Central memory CD4-positive, alpha-beta T cell (primary cell): ENCODE results near the gene DCAF4.
"Not testable (repeated sequence)": the region's sequence is repeated elsewhere in the genome, so short reads cannot be mapped to it uniquely, and the experiment has no call there.

Source experiments
- DNase-seq: peaks from one replicate; pipeline ENCODE4 v3.0.0; 2022

DCAF4 gene

DNA sequence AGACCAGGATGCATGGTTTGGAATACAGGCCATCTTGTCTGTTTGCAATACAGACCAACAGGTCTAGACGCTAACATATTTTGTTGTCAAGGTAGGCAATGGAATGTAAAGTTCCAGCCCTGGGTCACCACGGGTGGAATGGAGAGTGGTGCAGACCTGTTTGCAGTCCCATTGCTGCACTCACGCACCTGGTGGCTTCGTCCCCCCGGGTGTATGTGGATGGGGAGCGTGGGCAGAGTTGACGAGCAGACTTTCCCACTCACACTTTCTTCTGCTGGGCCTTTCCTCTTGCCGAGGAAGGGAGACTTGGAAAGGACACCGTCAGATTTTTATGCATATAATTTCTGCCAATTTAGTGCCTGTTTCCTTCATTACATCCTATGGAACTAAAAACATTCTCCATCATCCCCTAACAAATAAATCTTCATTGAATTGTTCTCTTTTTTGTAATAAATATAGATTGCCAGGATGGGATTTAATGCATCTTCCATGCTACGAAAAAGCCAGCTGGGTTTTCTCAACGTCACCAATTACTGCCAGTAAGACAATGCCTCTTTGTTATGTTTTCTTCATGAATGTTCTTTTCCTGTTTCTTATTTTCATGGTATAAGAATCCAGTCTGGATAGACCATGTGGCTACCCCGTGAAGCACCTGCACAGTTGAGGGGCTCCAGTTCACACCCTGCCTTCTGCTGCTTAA lies 15.2 kb downstream of the DCAF4 start:
- no peak for DNase-seq

DNA sequence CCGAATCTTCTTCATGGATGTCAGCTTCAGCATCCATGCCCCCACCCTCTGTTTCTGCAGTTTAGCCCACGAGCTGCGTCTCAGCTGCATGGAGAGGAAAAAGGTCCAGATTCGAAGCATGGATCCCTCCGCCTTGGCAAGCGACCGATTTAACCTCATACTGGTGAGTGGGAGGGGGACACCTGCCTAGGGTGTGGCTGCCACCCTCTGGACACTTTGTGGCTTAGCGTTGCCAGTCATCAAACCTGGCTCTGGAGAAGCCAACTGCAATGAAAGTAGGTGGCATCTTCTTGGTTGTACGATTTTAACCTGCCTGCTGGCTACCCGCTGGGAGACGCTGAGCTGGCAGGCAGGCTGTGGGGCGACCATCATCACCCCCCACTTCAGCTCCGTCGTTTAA lies 16.7 kb downstream of the DCAF4 start:
- no peak for DNase-seq

DNA sequence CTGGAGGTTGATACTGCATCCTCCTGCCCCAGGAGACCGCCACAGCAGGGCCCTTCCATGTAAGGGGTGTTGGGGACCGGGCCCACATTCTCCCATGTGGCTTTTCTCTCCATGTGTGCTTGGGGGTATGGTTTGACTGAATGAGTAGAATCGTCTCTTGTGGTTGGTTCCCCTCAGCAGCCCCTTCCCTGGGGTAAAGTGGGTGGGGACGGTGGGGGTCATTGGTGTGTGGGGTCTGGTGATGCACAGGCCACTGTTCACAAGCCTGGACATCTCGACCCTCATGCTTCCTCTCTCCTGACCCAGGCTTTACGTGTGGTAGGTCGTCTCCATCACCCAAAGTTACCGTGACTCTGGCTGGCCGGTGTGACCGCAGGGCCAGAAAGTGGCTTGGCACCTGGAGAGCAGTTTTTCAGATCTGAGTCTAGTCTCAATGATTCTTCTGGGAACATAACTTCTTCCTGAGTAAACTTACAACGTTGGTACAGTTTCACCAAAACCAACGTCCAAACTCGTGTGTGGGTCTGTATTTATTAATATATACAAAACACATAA lies 17.7 kb downstream of the DCAF4 start:
- DNase-seq, result no peak

DNA sequence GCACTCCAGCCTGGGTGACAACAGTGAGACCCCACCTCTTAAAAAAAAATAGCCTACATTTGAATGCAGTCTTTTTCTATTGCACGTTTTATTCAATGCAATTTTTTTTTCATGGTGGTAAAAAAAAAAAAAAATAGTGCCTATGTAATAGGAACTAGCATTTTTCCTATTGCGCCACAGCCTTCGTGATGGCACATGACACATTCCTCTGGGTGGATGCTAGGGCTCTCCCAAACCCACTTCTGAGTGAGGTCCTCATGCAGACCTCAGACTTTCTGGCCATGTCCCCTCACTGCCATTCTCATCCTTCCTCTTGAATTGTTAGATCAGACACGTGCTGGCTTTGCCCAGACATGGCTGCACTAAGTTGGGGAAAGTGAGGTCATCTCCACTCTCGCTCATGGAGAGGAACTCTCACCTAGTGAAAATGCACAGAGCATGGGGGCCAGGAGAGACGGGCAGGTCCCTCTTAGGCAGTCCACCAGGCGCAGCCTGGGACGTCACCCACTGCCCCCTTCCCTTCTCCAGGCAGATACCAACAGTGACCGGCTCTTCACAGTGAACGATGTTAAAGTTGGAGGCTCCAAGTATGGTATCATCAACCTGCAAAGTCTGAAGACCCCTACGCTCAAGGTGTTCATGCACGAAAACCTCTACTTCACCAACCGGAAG lies 19.2 kb downstream of the DCAF4 start:
- DNase-seq, result no peak

DNA sequence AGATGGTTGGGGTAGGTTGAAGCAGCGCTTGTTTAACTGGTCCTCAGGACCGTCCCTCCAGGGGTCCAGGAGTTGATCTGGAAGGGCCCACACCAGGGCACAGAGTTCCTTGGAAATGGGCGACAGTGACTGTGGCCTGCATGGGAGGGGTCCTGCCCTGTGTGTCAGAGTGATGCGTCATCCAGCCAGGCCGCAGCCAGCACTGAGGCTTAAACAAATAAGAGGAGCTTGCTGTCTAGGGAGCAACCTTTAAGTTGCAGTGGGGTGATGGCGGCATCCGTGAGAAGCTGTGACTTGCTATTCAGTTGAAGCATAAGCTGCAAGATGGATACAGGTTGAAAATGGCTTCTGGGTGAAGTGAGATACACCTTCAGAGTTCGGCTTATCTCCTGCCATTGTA lies 20.2 kb downstream of the DCAF4 start:
- DNase-seq, result no peak

DNA sequence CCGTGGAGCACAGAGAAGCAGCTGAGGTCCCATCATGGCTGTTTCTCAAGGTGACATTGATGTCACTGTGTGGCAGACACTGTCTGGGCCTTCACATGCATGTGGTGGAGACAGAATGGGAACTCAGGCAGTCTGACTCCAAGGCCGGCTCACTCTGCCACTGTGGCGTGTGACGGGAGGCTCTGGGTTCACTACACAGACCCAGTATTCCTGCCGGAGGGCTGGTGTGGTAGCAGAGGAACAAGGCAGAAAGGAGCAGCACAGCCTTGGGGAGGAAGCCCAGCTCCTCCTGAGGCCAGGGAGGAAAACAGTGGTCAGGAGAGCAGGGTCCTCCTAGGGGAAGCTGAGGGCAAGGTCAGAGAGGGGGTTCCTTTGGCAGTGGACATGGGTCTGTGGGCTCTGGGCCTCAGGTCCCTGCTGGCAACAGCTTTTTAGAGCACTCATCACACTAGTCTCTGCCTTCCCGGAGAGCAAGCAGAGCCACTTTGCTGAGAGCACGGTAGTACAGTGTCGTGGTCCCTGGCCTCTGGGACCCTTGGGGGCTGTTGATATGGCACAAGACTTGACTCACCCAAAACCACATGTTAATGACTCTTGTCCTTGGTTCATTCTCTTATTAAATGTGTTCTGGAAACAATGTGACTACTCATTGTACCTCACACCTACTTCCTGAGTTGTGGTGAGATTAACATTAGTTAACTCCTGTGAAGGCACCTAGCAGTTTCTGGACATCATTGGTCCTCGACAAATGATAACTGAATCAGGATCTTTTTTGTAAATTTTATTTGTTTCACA lies 21.3 kb downstream of the DCAF4 start:
- DNase-seq, result no peak

DNA sequence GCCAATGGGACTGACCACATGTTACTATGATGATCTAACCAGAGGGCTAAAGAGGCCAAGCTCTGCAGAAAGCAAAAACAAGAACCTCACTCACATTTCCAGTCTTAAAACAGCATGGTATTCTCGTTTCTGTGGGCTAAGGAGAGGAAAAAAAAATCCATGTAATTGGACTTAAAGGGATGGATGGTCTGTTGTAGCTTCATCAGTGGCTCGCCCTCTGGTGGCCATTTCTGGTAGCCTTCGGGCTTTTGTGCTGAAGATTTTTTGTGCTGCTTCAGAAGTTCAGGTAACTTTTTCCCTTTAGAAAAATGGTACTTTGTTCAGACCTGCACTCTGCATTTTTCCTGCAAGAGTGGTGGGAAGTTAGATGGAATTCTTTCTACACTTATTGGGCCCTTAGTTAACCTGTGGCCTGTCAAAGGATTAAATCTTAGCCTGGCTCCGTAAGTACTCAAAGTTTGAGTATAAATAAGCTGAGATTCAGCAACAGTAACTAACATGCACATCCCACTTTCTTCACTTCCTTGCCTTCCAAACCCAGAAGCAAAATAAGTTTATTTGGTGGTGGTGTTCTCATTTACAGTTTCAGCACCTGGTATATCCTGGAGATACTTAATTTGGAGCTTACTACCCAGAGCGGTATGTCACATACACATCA lies 22.3 kb downstream of the DCAF4 start:
- peak; percentile 30 for DNase-seq

DNA sequence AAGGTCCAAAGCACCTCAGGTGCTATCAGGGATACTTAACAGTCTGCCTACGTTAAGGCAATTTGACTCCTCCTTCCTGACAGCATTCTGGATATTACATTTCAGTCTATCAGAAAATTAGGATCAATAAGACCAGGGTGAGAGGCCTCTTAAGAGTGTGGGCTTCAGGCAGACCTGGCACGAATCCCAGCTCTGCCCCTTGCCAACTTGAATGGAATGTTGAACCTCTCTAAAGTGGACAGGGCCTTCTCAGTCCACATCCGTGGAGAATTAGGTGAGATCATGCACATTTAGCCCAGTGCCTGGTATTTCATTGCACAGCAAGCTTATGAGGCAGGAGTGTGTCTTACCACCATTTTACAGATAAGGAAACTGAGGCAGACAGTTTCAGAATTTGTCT lies 25.9 kb downstream of the DCAF4 start:
- no peak for DNase-seq

DNA sequence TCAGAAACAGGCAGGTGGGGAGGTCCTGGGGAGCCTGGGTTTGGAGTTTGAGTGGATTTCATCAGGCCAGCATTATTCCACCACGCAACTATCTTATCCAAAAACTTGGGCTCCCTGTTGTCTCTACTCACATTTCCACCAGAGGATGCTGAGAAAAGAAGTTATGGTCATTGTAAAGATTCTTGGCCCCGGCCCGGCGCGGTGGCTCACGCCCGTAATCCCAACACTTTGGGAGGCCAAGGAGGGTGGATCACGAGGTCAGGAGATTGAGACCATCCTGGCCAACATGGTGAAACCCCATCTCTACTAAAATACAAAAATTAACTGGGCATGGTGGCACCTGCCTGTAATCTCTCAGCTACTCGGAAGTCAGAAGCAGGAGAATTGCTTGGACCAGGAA lies 30.5 kb downstream of the DCAF4 start:
- DNase-seq, result not testable (repeated sequence)

DNA sequence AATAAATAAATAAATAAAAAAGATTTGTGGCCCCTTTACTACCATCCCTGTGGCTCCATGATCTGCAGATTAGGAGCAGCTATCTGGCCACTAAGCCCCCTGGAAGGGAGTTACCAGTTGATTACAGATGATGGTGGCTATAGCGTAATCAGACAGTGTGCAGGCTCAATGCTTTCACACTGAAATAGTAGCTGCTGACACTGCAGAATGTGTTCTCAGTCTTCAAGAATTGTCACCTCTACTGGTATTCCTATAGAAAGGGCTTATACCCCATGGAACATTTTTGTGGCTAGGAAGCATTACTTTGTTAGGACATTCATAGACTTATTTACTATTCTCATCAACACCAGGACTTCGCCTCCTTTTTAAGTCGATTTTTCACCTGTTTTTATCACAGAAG lies 30.9 kb downstream of the DCAF4 start:
- DNase-seq, result no peak

DNA sequence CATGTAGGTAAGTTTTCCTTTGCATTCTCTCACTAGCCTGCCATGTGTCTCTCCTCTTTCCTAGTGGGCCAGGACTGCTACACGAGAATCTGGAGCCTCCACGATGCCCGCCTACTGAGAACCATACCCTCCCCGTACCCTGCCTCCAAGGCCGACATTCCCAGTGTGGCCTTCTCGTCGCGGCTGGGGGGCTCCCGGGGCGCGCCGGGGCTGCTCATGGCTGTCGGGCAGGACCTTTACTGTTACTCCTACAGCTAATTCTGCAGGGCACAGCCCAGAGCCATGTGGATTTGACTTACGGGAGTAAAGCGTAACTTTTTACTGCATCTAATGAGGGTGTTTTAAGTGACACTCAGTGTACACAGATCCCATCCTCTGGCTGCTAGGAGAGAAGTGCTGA lies 32.3 kb downstream of the DCAF4 start:
- DNase-seq, result no peak

DNA sequence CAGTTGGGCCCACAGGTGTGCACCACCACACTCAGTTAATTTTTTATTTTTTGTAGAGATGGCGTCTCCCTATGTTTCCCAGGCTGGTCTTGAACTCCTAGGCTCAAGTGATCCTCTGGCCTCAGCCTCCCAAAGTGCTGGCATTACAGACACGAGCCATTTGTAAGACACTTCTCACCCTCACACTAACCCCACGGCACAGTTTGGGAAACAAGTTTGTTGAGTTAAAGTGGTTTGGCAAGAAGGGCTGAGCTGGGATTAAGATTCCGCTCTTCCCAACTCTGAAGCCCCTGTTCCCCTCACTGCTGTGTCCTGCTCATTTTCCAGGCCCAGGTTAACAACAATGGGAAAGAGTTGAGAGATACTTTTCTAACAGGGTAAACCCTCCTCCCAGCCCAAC lies 34.8 kb downstream of the DCAF4 start:
- not testable (repeated sequence) for DNase-seq

DNA sequence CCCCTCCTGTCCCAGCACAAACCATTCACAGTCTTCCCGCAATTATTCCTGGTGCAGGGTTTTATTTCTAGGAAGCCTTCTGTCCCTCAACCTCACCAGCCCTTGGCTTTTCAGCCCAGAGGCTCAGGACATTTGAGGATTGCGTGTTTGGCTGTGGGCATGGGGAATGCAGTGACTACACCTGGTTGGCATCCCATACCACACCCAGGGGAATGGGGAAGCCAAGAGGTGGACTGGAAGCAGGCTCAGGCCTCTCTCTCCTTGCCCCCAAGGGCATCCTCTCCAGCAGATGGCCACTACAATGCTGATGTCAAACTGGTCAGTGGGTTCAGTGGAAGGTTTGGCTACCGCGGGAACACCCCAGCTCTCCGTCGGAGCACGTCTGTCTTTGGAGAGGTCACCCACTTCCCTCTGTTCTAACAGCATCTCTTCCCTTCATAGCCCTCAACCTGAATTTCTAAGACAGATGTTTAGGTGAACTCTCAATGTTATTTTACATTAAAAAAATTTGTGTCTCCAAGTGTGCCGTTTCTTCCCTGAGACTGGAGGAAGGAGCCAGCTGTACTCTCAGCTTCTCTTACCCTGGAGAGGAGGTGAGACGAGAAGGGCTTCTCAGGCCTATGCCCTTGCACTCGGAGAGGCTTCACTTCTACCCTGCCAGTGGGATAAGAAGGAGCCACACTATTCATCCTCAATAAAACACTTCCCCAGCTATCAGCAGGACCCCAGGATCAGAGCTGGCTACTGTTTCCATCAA lies 35.5 kb downstream of the DCAF4 start:
- DNase-seq, result no peak

DNA sequence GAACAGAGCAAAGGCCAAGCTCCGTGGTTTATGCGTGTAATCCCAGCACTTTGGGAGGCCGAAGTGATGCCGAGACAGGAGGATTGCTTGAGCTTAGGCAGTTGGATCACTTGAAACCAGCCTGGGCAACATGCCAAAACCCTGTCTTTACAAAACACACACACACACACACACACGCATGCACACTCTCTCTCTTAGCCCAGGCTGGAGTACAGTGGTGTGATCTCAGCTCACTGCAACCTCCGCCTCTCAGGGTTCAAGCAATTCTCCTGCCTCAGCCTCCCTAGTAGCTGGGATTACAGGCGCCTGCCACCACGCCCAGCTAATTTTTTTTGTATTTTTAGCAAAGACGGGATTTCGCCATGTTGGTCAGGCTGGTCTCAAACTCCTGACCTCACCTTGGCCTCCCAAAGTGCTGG lies 36.1 kb downstream of the DCAF4 start:
- not testable (repeated sequence) for DNase-seq

DNA sequence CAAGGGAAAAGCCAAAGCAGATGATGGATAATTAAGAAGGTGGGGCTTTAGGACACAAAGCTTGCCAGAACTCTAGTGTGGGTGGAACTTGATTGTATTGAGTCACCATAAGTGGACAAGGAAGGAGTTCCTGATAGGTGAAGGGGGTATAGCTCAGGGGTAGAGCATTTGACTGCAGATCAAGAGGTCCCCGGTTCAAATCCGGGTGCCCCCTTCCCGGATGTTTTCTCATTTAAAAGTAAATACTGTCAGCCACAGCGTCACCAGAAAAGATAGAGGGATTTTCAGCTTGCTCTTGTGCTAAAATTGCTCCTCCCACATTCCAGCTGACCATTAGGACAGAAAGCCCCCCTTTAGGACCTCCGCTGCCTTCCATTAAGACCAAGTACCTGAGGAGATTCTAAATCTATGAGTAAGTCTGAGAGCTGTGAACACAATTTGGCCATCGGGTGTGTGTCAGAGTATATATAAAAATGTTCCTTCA lies 36.6 kb downstream of the DCAF4 start:
- DNase-seq, result no peak

DNA sequence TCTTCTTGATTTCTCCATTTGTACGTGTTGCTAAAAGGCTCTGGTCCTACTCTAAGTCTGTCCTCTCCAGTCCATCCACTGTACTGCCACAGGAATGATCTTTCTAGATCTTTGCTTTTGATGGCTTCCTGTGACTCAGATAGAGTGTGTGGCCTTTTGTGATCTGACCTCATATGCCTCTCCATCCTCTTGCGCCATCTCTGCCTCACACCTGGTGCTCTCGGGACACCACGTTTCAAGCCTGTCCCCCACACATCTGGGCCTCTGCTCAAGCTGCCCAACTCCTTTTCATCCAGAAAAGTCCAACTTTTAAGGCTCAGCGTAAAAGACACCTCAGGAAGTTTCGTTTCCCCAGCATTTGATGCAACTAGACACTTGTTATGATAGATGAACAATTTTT lies 39.0 kb downstream of the DCAF4 start:
- DNase-seq, result no peak

DNA sequence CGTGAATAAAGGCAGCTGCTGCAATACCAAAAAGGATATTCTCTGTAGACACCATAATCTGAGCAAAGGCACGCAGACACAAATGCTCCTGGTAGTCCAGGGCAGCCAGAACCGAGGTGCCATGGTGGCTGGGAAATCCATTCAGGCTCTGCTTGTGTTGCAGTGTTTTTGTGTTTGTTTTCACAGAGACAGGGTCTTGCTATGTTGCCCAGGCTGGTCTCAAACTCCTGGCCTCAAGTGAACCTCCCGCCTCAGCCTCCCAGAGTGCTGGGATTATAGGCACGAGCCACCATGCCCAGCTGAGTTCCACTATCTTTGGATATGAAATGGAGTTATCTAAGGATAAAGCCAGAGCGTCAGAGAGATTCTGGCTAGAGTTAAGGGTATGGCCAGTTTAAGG lies 39.8 kb downstream of the DCAF4 start:
- no peak for DNase-seq

DNA sequence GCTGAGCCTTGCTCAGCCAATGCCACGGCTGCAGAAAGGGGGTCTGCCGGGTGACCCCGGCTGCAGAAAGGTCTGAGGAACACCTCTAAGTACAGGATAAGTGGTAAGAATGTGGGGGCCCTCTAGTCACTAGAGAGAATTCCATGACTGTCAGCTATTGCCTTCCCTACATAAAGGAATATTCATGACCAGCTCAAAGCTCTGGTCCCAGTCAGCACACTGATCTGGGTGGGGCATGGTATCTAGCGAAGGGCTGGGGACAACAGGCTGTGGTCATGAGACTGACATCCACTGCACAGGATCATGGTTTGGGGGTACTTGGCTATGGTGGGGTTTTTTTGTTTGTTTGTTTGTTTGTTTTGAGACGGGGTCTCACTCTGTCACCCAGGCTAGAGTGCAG lies 42.1 kb downstream of the DCAF4 start:
- DNase-seq, result no peak

DNA sequence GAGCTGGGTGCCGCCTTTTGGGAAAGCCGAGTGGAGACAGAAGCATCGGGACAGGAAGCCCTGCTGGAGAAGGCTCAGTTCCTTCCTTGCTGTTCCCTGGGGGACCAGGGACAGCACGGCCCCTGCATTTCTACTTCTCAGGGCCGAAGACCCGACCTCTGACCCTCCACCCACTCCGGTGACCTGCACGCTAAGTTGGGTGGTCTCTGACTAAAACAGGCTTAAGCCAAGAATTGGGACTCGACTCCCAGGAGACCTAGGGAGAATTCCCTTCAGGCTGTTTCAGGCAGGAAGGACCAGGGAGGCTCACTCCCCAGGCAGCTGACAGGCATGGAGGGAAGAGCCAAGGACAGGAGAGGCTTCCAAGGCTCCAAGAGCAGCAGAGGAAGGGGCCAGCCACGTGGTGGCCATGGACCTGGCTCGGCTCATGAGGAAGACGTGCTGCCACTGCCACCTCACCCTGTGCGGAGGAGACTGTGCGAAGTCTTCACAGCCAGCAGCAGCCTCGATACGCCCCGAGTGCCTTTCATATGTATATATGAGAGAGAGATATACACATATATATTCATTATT lies 43.9 kb downstream of the DCAF4 start:
- no peak for DNase-seq

DNA sequence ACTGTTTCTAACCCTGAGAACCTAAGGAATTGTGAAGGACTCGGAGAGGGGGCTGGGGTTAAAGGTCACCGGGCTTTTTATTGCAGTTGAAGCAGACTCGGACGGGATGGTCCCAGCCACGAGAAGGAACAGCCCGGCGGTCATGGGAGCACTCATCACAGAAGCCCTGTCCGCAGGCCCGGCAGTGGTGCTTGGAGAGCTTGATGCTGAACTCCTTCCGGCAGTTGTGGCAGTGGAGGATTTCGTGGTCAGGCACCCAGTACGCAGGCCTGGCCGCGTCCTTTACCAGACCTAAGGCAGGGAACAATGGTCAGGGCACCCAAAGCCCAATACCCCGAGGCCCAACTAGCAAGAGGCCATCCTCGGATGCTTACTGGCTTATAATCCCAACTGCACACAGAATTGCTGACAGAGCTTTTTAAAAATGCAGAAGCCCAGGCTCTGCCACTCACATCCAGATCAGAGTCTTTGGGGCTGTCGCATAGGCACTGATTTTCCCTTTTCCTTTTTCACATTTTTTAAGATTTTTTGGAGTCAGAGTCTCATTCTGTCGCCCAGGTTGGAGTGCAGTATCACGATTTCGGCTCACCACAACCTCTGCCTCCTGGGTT lies 44.7 kb downstream of the DCAF4 start:
- DNase-seq, result no peak

DNA sequence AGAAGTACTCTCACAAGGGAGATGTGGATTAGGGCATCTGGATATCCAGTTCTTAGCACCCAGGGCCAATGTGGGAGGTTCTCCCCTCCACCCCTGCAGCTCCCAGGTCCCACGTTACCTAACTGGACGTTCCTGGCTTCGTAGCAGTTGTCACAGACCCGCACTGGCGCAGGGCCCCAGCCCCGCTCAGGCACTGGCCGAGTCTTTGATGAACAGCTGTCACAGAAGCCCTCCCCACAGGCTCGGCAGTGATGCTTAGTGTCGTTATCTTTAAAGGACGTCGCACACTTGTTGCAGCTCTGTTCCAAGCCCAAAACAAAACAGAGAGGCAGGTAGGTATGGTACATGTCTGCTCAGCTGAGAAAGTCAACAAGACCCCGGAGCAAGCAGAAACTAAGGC lies 48.4 kb downstream of the DCAF4 start:
- DNase-seq, result no peak
